DOHH2 (cell line): ENCODE results near the gene CPSF6.

Experiments
- EZH2phosphoT487 ChIP-seq: fragments of 200-600 bp; sonication (generic); IDR thresholded peaks from 2 replicates; pipeline ENCODE4 v1.6.1; 2017; ENCODE audit warnings: borderline replicate concordance, mild to moderate bottlenecking, antibody characterized with exemption, low read length, moderate library complexity, mixed read lengths
- TF ChIP-seq, protein P1 (sequence below): fragments of 200-600 bp; sonication (generic); IDR thresholded peaks from one replicate; pipeline ENCODE4 v1.5.1; 2014; ENCODE audit warnings: antibody characterized with exemption, mild to moderate bottlenecking, low read depth, low read length; ENCODE audit not compliant: poor library complexity, severe bottlenecking

GRCh38 chr12:69254046-69254445 lies 14.7 kb downstream of the CPSF6 start:
- TF ChIP-seq, protein P1, sequence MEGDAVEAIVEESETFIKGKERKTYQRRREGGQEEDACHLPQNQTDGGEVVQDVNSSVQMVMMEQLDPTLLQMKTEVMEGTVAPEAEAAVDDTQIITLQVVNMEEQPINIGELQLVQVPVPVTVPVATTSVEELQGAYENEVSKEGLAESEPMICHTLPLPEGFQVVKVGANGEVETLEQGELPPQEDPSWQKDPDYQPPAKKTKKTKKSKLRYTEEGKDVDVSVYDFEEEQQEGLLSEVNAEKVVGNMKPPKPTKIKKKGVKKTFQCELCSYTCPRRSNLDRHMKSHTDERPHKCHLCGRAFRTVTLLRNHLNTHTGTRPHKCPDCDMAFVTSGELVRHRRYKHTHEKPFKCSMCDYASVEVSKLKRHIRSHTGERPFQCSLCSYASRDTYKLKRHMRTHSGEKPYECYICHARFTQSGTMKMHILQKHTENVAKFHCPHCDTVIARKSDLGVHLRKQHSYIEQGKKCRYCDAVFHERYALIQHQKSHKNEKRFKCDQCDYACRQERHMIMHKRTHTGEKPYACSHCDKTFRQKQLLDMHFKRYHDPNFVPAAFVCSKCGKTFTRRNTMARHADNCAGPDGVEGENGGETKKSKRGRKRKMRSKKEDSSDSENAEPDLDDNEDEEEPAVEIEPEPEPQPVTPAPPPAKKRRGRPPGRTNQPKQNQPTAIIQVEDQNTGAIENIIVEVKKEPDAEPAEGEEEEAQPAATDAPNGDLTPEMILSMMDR: peak; percentile 74
- no peak for TF ChIP-seq EZH2phosphoT487
